ENCODE results near the gene BATF2.

- no peak for TF ChIP-seq CTCF (conservative IDR thresholded peaks at IDR 0.05; ENCODE audit: low read length)
- no peak for TF ChIP-seq EZH2phosphoT487 (IDR thresholded peaks at IDR 0.05; ENCODE audit: borderline replicate concordance, low read depth, low read length)
Observed at GRCh38 chr11:64990222-64990923, 6.4 kb downstream of the BATF2 start.

Data from OCI-LY7 (cell line).